T1000 (cell line): ENCODE measurements around the gene TM9SF3.
A peak's percentile ranks its signal among the peaks of the same experiment; 100 is the strongest.

Source experiments
- DNase-seq: peaks from one replicate; lab custom pipeline; 2025; ENCODE audit warnings: mixed read lengths; lab: John Stamatoyannopoulos, UW

Gene TM9SF3

GRCh38 chr10:96586419-96587263 is at the start of gene TM9SF3:
Gene TM9SF3 (minus strand): TSS chr10:96587012. CDS start chr10:96586835, 177 bp downstream.
- peak; percentile 87 for DNase-seq

- DNase-seq = no peak
Observed at GRCh38 chr10:96636551-96636950, 49.7 kb upstream of the TM9SF3 start.

GRCh38 chr10:96632974-96633710 is 46.3 kb upstream of the TM9SF3 start:
- DNase-seq = no peak

GRCh38 chr10:96627292-96627691 is 40.5 kb upstream of the TM9SF3 start:
- DNase-seq = no peak

- no peak for DNase-seq
Observed at GRCh38 chr10:96626795-96627194, 40.0 kb upstream of the TM9SF3 start.

GRCh38 chr10:96625173-96625572 is 38.4 kb upstream of the TM9SF3 start:
- no peak for DNase-seq

- DNase-seq = no peak
Observed at GRCh38 chr10:96622013-96622787, 35.4 kb upstream of the TM9SF3 start.

- DNase-seq = no peak
Observed at GRCh38 chr10:96619796-96620773, 33.3 kb upstream of the TM9SF3 start.

- DNase-seq = no peak
Observed at GRCh38 chr10:96619120-96619519, 32.3 kb upstream of the TM9SF3 start.

GRCh38 chr10:96618653-96619052 is 31.8 kb upstream of the TM9SF3 start:
- DNase-seq = no peak

- DNase-seq = no peak
Observed at GRCh38 chr10:96616961-96617360, 30.1 kb upstream of the TM9SF3 start.

- peak; percentile 75 for DNase-seq
Observed at GRCh38 chr10:96614515-96614914, 27.7 kb upstream of the TM9SF3 start.

GRCh38 chr10:96613576-96613975 is 26.8 kb upstream of the TM9SF3 start:
- no peak for DNase-seq

GRCh38 chr10:96612055-96612830 is 25.4 kb upstream of the TM9SF3 start:
- DNase-seq = no peak

GRCh38 chr10:96610817-96611216 is 24.0 kb upstream of the TM9SF3 start:
- no peak for DNase-seq

- no peak for DNase-seq
Observed at GRCh38 chr10:96609510-96609909, 22.7 kb upstream of the TM9SF3 start.

GRCh38 chr10:96608805-96609204 is 22.0 kb upstream of the TM9SF3 start:
- DNase-seq = no peak

GRCh38 chr10:96608262-96608661 is 21.4 kb upstream of the TM9SF3 start:
- DNase-seq = no peak

- DNase-seq = no peak
Observed at GRCh38 chr10:96606946-96607345, 20.1 kb upstream of the TM9SF3 start.

GRCh38 chr10:96606216-96606615 is 19.4 kb upstream of the TM9SF3 start:
- DNase-seq = peak; percentile 68
